Cardiac muscle cell (in vitro differentiated cells and primary cell): ENCODE data around the gene CDK18. TPM values are rescaled to one million over a fixed set of nuclear protein-coding genes. Genes with fewer than 3 reads are reported as not detected.

Source experiments
- DNase-seq, 2 donors: peaks; one replicate each; pipeline versions ENCODE4 v3.0.0 to v3.0.0-alpha.2; 2010 to 2017; ENCODE audit warnings: low read depth in 1 of 2, low spot score in 1 of 2
- H3K27ac ChIP-seq: fragments of 200-600 bp; sonication (generic); 2 replicates; pipeline ENCODE4 v1.5.1; 2016
- H3K27me3 ChIP-seq: fragments of 200-600 bp; sonication (generic); 2 replicates; pipeline ENCODE4 v1.6.0; 2016; ENCODE audit warnings: control low read depth
- H3K36me3 ChIP-seq: fragments of 200-600 bp; sonication (generic); 2 replicates; pipeline ENCODE4 v1.5.1; 2016; ENCODE audit warnings: control low read depth
- H3K4me1 ChIP-seq: fragments of 200-600 bp; sonication (generic); 2 replicates; pipeline ENCODE4 v1.8.1; 2017; ENCODE audit warnings: low read depth, mild to moderate bottlenecking, mixed run types
- H3K4me3 ChIP-seq: fragments of 200-600 bp; sonication (generic); 2 replicates; pipeline ENCODE4 v1.5.1; 2016; ENCODE audit warnings: mild to moderate bottlenecking
- H3K9me3 ChIP-seq: fragments of 200-600 bp; sonication (generic); 2 replicates; pipeline ENCODE4 v1.5.1; 2017; ENCODE audit warnings: low read depth, mild to moderate bottlenecking, control low read depth
- polyA plus RNA-seq: library from polyadenylated mRNA; unstranded; fragments of >200 nt; fragmentation: Nextera tagmentation; extraction: Ambion mirVana; gene quantifications from 2 replicates; pipeline ENCODE4 v1.2.1, GENCODE V29; 2016
- total RNA-seq: library from RNA; depleted of rRNA; stranded (reverse); fragments of >200 nt; gene quantifications from 2 replicates; pipeline ENCODE4 v1.2.3, GENCODE V29; 2016
- TF ChIP-seq, protein P1 (sequence below): IDR thresholded peaks from 2 replicates; pipeline ENCODE4 v1.5.1; 2012; ENCODE audit warnings: low read depth, mild to moderate bottlenecking, low read length

Gene CDK18
- total and polyA plus RNA-seq, 2 experiments from 2014 or later, result 29.8 to 42.0 TPM

DNA sequence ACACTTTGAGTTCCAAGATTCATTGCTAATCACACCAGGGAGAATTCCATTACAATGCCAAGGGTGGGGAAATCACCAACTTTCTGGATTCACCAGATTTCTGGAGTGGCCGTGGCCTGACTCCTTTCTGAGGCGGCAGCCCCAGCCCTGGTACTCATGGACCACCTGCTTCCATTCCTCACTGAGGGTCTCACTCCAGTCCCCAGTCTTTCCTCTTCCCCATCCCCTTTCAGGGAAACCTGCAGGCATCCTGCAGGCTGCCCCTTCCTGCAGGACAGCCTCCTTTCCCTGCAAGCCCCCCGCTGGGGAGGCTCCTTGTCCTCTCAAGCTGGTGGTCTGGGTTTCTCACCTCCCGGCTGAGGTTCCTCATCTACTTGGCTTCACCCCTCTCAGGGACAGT is 12.7 kb upstream of the CDK18 start:
- TF ChIP-seq, protein P1, sequence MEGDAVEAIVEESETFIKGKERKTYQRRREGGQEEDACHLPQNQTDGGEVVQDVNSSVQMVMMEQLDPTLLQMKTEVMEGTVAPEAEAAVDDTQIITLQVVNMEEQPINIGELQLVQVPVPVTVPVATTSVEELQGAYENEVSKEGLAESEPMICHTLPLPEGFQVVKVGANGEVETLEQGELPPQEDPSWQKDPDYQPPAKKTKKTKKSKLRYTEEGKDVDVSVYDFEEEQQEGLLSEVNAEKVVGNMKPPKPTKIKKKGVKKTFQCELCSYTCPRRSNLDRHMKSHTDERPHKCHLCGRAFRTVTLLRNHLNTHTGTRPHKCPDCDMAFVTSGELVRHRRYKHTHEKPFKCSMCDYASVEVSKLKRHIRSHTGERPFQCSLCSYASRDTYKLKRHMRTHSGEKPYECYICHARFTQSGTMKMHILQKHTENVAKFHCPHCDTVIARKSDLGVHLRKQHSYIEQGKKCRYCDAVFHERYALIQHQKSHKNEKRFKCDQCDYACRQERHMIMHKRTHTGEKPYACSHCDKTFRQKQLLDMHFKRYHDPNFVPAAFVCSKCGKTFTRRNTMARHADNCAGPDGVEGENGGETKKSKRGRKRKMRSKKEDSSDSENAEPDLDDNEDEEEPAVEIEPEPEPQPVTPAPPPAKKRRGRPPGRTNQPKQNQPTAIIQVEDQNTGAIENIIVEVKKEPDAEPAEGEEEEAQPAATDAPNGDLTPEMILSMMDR, result no peak
- Histone ChIP-seq H3K27ac (no peak overlapping the region), H3K27me3 (no peaks in the 10 kb centered on the region), H3K4me1 (peaks cover 7% of the 10 kb centered on the region), H3K4me3 (no peak overlapping the region), H3K36me3 (no peaks in the 10 kb centered on the region), H3K9me3 (no peaks in the 10 kb centered on the region)
- no peak for DNase-seq

DNA sequence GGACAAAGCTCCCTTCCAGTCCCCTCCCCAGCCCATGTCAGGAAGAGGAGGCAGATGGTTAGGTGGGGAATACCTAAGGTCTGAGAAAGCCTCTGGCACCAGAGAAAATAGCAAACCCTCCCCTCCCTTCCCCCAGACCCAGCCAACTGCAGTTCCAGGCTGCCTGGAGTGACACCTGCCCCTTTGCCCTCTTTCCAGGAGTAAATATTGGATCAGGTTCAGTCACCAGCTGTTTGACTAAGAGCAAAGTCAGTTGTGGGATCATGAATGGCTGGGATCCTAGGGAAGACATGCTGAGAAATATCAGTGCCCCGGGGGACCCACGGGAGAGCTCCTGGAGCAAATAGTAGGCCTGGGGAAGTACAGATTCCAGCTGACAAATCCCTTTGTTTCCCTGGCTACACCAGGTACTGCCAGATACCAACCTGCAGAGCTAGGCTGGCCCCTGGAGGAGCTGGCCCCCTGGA is 12.2 kb upstream of the CDK18 start:
- Histone ChIP-seq H3K27ac (no peak overlapping the region), H3K4me3 (no peak overlapping the region), H3K27me3 (no peaks in the 10 kb centered on the region), H3K4me1 (peaks cover 7% of the 10 kb centered on the region), H3K9me3 (no peaks in the 10 kb centered on the region), H3K36me3 (no peaks in the 10 kb centered on the region)
- DNase-seq, result no peak
- TF ChIP-seq, protein P1, result no peak

DNA sequence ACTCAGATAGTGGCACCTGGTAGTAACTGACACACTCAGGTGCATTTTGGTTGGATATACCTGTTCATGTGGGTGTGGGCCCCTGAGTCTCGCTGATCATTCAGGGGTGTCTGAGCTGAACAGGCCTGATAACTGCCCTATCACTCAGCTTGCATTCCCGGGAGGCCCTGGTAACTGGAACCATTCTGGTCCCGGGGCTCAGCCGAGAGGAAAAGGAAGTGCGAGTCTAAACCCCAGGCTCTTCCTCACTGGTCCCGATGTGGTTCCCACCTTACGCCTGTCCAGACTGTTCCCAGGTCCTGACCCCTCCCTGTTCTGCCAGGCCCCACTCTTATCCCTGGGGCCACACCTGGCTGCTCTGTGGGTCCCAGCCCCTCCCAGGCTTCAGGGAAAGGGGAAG is 11.7 kb upstream of the CDK18 start:
- H3K36me3 ChIP-seq, result no peaks in the 10 kb centered on the region
- no peak overlapping the region for H3K4me3 ChIP-seq
- DNase-seq, result no peak
- H3K9me3 ChIP-seq, result no peaks in the 10 kb centered on the region
- H3K4me1 ChIP-seq, result peaks cover 7% of the 10 kb centered on the region
- TF ChIP-seq, protein P1, result no peak
- H3K27ac ChIP-seq, result no peak overlapping the region
- H3K27me3 ChIP-seq, result no peaks in the 10 kb centered on the region

DNA sequence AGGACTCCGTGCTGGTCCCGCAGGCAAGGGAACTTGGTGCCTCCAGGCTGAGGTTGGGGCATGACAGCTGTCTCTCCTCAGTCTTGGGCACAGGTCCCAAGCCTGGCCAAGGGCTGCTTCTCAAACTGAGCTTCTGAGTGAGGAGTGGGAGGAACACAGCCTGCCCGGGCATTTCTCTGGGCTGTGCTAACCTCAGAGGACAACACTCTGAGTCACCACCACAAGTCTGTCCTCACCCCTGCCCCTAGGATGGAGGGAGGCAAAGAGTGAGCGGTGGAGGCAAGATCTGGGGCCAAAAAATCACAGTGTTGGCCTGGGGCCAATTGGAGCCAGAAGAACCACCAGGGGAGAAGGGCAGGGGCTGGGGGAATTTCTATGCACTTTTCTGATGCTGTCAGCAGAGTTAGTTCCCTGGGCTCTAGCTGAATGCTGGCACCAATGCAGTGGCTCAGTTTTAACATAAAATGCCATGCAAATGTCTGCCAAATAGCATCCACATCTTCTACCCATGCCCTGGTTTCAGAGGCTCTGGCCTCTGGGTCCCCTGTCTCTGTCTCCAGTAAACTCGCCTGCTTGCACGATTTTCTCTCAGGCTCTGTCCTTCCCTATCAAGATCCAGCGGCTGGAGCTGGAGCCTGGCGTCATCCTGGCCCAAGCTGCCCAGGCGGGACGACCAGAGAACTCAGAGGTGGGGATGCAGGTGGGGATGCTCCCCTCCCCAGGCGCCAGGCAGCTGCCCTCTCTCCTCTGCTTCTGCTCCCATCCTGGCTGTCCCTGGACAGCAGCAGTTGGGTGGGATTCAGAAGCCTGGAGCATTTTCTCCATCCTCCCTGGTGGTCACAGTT is 11.0 kb upstream of the CDK18 start:
- Histone ChIP-seq H3K27ac (no peak overlapping the region), H3K36me3 (no peaks in the 10 kb centered on the region), H3K4me1 (peaks cover 7% of the 10 kb centered on the region), H3K4me3 (no peak overlapping the region), H3K9me3 (no peaks in the 10 kb centered on the region), H3K27me3 (no peaks in the 10 kb centered on the region)
- peak in 1 of 2 donors; percentile 92 for DNase-seq
- TF ChIP-seq, protein P1, result no peak

DNA sequence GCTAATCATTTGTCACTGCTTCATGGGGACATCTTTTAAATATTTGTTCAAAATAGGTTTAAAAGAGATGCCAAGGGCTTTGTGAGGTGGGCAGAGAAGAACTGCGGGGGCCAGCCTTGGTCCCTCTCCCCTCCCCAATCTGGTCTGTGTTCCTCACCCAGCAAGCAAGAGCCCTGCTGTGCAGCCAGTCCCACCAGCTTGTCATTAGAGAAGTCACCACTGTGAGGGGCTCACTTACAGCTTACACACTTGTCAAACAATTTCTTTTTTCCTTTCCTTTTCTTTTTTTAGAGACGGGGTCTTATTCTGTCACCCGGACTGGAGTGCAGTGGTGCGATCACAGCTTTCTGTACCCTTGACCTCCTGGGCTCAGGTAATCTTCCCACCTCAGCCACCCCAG is 10.4 kb upstream of the CDK18 start:
- no peak overlapping the region for H3K4me3 ChIP-seq
- TF ChIP-seq, protein P1, result no peak
- H3K9me3 ChIP-seq, result no peaks in the 10 kb centered on the region
- H3K27ac ChIP-seq, result no peak overlapping the region
- H3K27me3 ChIP-seq, result no peaks in the 10 kb centered on the region
- peaks cover 7% of the 10 kb centered on the region for H3K4me1 ChIP-seq
- no peaks in the 10 kb centered on the region for H3K36me3 ChIP-seq
- DNase-seq, result no peak
